NCI-H2227 (cell line): ENCODE results near the gene HES5.

Experiments
- DNase-seq: peaks from one replicate; lab custom pipeline; 2025; ENCODE audit not compliant: unreplicated experiment; lab: John Stamatoyannopoulos, UW

HES5 gene

GRCh38 chr1:2533365-2533764, 3.3 kb upstream of the HES5 start:
- no peak for DNase-seq

DNA sequence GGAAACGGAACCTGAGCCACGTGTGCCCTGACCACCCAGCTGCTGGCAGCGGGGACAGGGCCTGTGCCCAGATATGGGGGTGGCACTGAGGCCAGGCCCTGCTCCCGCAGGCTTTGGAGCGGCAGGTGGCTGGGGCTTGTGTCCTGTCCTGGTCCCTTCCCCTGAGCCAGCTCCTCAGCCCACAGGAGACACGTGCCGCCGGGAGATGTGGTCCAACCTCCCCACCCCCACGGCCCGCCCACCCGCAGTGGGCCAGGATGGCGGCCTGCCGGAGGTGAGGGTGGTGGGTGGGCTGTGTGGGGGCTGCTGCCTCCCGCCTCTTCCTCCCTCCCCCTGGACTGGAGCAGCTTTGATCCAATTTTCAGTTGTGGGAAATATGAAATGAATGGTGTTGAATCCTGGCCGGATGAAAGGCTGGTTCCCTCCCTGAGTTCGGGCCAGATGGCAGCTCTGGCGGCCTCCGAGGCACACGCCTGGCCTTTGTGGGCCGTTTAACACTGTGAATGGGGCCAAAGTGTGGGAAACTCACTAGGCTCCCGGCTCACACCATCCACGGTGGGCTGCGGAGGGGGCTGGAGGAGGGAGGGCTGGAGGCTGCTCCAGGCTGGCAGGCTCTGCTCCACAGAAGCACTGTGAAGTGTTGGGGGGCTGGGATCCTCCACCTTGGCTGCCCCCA, 2.6 kb upstream of the HES5 start:
- no peak for DNase-seq

DNA sequence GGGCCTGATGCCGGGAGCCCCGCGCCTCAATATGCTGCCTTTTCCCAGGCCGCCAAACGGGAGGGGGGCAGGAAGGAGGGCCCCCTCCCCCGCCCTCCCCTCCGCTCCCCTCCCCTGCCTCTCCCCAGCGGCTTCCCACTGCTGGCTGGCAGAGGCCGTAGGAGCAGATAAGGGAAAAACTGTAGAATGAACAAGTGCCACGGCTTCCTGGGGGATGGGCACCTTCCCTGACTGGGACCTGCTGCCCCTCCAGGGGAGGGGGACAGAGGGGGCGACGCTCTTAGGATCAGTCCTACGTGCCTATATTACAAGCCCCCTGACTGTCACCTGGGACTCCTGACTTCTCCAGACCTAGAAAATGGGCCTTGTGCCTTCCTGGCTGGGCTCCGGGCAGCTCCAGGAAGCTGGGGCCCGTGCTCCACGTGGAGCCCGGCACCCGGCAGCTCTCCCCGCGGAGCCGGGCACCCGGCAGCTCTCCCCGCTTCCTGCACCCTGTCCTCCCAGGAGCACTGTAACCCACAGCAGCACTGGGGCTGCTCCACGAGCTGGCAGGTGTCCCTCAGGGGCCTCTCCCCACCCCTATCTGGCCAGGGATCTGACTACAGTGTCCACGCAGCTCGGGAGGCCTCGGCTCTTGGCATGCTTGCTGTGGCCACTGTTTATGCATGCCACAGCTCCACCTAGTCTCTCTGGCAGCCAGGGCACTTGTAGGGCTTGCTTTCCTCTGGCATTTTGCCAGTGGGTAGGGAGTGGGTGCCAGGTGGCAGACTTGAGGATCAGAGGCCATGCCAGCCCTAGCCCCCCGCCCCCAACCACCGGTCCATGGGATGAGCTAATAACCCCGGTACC, 674 bp upstream of the HES5 start:
- DNase-seq, result no peak

DNA sequence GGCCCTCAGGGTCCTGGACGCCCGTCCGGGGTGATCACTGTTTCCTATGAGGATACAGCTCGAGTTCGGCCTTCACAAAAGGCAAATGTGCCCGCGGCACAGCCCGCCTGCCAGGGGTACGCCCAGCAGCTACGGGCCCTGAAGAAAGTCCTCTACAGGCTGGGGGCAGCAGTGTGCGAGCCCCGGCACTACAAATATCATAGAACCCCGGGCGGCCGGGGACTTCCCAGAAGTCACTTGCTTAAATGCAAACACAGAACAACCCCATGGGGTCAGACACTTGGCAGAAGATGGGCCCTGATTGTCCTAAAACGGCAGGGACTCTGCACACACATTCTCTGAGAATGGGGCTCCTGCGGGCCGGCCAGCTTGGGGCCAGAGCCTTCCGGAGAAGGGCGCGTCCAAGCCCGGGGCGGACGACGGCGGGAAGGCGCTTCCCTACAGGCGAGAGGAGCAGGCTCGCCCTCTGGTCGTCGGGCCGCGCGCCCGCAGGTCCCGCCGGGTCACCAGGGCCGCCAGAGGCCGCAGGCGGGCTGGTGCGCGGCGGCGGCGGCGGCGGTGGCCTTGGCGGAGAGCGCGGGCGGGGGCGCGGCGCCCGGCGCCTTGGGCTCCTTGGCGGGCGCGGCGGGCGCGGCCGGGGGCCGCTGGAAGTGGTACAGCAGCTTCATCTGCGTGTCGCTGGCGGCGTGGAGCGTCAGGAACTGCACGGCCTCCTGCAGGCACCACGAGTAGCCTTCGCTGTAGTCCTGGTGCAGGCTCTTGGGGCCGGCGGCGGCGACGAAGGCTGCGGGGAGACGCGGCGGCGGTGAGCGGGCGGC, 888 bp downstream of the HES5 start:
- DNase-seq, result no peak

DNA sequence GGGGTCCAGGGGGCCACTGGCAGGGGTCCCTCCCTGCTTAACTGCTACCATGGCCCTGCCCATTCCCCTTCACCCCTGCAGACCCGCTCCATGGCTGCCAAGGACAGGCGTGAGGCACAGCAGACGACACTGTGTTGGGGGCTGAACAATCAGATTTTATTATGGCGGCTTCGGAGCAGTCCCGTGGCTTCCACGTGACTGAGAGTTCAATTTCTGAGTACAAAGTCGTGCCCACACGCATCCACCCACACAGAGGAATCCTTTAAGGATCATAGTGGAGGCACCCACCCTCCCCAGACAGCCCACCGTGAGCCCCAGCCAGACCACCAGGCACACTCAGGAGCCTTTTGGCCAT, 1.5 kb downstream of the HES5 start:
- DNase-seq, result no peak

- no peak for DNase-seq
These were observed 2.0 kb downstream of the HES5 start for GRCh38 chr1:2528016-2528415.

DNA sequence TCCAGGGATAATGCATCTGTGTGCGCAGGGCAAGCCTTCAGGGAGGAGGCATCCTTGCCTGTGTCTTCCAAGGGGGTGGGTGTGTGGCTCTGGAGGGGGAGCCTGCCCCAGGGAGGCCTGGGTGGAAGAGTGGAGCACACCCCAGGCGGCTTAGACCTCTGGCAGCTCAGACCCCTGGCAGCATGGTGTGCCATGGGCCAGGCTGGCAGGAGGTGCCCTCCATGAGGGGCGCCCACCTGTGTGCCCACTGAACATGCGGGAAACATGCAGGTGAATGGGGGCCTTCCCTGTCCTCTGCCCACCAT, 2.6 kb downstream of the HES5 start:
- DNase-seq, result no peak

DNA sequence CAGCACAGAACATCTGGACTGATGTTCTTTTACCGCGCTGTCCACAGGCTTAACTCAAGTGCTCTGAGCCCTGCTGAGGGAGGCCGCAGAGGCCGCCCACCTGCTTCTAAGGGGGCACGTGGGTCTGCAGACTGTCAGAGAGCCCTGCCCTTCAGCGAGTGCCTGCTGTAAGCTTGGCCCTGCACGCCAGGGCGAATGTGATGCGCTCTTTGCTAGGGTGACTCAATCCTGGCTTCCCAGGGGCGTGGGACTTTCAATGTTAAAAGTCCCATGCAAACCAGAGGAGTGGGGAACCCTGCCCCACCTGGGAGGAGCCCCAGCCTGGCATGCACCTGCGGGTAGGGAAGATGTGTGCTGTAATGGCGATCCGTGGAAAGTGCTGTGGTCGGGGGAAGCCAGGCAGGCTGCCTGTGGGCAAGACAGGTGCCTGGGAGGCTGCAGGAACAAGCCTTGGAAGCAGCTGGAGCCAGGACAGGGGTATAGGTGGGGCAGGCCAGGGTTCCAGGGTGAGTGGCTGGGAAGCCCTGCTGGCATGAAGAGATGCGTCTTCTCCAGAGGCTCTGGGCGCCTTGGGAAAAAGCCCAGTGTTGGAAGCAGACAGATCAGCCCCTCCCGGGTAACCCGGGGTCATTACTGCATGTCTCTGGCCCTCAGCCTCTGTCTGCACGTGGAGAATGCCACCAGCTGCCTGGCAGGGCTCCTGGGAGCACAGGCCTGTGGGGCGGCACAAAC, 3.1 kb downstream of the HES5 start:
- peak; percentile 79 for DNase-seq

DNA sequence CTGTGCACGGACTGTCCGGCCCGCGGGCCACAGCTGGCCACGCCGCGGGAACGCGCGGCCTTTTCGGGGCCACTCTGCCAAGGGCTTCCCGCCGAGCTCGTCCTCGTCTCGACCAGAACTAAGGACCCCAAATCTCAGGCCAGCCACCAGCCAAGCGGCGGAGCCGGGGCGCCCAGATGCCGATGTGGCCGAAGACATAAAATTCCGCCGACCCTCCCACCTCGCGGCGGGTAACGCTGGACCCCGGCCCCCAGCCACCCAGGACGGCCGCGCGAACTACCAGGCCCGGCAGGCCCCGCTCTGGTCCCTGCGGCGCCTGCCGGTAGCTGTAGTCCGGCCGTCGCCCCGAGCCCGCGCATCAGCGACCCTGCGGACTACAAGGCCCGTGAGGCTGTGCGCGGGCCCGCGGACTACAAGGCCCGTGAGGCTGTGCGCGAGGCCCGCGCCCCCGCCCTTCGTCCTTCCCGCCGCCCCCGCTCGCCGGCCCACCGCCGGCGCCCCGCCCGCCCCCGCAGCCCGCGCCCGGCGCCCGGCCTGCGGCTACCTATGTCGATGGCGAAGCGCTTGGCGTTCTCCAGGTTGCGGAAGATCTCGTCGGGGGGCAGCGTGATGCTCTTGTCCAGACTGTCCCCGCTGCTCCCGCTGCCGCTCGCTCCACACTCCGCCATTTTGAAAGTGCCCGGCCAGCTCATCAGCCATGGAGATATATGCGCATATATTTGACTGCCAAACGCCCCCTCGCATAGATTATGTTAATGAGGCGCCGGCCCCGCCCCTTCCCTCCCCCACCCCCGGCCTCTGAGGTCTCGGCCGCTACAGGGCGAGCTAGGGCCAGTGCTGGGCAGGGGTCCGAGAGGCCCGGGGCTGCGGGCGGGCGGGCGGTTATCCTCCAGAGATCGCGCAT, 3.9 kb downstream of the HES5 start, which contains the start of gene PANK4:
PANK4 (minus strand) TSS at position 677 of the 904 bp plus-strand sequence; CDS start at position 668, 9 bp downstream.
- DNase-seq, result peak; percentile 97

- DNase-seq, result no peak
These were observed 4.5 kb downstream of the HES5 start for GRCh38 chr1:2525572-2525919.

- DNase-seq, result no peak
These were observed 6.0 kb downstream of the HES5 start for GRCh38 chr1:2523891-2524609.

DNA sequence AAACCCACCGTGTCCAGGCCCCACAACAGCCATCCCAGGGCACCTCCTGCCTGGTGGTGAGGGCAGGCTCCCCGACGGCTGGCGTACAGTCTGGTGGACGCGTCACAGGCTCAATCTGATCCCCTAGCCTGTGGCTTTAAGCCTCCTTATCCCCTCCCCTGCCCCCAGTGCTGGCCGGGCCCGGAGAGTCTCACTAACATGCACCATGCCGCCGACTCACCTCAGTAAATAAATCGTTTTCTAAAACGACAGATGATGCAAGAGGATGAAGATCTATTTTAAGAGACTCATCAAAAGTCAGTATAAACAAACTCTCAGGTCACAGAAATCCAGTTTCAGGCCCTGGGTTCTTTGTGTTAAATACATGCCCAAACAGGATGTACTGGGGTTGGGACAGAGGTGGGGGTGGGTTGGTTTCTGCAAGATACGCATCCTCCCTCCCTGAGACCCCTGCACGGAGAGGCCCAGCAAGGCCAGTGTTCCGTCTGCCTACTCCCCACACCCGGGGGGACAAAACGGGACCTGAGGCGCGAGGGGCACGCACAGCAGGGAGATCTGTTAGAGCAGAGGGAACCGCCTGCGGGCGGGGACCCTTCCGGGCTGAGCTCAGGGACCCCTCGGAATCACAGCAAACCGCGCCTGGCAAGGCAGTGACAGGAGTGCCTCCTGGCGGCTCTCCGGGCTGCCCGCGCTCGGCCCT, 6.7 kb downstream of the HES5 start:
- DNase-seq, result no peak

GRCh38 chr1:2522230-2522629, 7.8 kb downstream of the HES5 start:
- no peak for DNase-seq

DNA sequence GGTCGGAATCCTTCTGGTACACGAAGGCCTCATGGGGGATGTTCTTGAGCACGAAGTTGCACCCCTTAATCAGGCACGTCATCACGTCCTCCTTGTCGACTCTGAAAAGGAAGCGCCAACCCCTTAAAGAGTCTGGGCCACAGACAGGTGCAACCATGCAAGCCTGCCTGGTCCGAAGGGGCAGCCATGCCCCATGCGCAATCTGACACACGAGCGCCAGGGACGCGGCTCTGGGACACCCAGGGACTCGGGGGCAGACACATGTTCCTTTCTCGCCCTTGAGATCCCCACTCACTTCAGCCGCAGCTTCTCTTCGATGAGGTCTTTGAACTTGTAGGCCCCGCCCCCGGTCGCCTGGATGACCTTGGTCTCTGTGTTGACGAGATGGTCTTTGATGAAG, 9.3 kb downstream of the HES5 start:
- DNase-seq, result no peak

GRCh38 chr1:2520206-2520605, 9.9 kb downstream of the HES5 start:
- DNase-seq, result no peak

- no peak for DNase-seq
These were observed 10.3 kb downstream of the HES5 start for GRCh38 chr1:2519729-2520128.

- DNase-seq, result no peak
These were observed 10.9 kb downstream of the HES5 start for GRCh38 chr1:2519029-2519685.

GRCh38 chr1:2518528-2518927, 11.5 kb downstream of the HES5 start:
- no peak for DNase-seq

- no peak for DNase-seq
These were observed 12.1 kb downstream of the HES5 start for GRCh38 chr1:2517966-2518365.
